Measurements from ENCODE around the gene KMT2B.

DNA sequence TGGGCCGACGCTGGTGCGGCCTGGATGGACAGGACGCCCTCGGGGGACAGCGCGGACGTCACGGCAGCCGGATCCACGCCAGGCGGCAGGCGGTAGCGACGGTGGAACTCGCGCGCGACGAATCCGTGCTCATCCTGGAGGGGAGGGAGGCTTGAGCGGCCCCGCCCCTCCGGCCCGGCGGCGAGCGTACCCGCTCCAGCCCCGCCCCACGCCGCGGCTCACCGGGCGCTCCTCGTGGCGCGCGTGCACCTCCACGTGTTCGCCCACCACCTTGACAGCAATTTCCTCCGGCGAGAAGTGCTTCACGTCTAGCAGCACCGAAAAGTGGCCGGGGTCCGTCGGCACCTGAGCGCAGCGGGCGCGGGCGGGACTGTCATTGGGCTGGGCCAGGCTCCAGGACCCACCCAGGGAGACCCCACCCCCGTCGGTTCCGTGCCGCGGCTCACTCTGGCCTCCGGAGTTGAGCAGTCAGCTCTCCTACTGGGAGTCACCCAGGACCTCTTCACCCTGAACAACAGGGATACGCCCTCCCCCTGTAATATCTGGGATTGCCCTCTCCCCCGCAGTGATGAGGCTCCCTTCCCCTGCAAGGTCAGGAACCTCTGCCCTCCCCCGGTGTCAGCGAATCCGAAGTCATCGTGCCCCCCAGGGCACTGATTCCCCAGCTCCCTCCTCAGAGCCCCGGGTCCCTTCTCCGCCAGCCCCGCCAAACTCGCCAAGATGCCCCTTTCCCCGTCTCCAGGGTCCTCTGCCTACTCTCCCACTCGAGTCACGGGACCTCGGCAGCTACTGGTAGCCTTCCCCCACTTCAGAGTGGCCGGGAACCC lies 38.0 kb downstream of the KMT2B start:
- TF ChIP-seq MLLT1 (IDR thresholded peaks at IDR 0.05) (no peak), MAFK (IDR thresholded peaks at IDR 0.05; ENCODE audit: low read length) (no peak), POLR2A (conservative IDR thresholded peaks at IDR 0.05) (no peak), MXI1 (IDR thresholded peaks at IDR 0.05; ENCODE audit: low read depth, low read length) (no peak), TRIM28 (IDR thresholded peaks at IDR 0.05) (no peak), SP1 (CRISPR knock-in tag; IDR thresholded peaks at IDR 0.05) (no peak), KAT8 (IDR thresholded peaks at IDR 0.05; ENCODE audit: low read depth) (no peak), ZNF197 (CRISPR knock-in tag; IDR thresholded peaks at IDR 0.05; ENCODE audit: low read depth) (no peak), SAP30 (IDR thresholded peaks at IDR 0.05; ENCODE audit: borderline replicate concordance, insufficient read depth, low read depth, low read length, poor library complexity, severe bottlenecking) (no peak), ESRRA (IDR thresholded peaks at IDR 0.05; ENCODE audit: borderline replicate concordance, low read depth) (no peak), ETV6 (IDR thresholded peaks at IDR 0.05; ENCODE audit: borderline replicate concordance in 1 of 2, low read depth in 2 of 2, low read length in 1 of 2) (no peak), ETV6 (CRISPR knock-in tag; IDR thresholded peaks at IDR 0.05; ENCODE audit: borderline replicate concordance) (no peak), EGR1 (conservative IDR thresholded peaks at IDR 0.05) (no peak)
- TF ChIP-seq, protein P1, sequence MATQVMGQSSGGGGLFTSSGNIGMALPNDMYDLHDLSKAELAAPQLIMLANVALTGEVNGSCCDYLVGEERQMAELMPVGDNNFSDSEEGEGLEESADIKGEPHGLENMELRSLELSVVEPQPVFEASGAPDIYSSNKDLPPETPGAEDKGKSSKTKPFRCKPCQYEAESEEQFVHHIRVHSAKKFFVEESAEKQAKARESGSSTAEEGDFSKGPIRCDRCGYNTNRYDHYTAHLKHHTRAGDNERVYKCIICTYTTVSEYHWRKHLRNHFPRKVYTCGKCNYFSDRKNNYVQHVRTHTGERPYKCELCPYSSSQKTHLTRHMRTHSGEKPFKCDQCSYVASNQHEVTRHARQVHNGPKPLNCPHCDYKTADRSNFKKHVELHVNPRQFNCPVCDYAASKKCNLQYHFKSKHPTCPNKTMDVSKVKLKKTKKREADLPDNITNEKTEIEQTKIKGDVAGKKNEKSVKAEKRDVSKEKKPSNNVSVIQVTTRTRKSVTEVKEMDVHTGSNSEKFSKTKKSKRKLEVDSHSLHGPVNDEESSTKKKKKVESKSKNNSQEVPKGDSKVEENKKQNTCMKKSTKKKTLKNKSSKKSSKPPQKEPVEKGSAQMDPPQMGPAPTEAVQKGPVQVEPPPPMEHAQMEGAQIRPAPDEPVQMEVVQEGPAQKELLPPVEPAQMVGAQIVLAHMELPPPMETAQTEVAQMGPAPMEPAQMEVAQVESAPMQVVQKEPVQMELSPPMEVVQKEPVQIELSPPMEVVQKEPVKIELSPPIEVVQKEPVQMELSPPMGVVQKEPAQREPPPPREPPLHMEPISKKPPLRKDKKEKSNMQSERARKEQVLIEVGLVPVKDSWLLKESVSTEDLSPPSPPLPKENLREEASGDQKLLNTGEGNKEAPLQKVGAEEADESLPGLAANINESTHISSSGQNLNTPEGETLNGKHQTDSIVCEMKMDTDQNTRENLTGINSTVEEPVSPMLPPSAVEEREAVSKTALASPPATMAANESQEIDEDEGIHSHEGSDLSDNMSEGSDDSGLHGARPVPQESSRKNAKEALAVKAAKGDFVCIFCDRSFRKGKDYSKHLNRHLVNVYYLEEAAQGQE (IDR thresholded peaks at IDR 0.05; ENCODE audit: borderline replicate concordance): no peak
- TF ChIP-seq, protein P1 (CRISPR knock-in tag; IDR thresholded peaks at IDR 0.05; ENCODE audit: low read depth): no peak
- TF ChIP-seq, protein P2, sequence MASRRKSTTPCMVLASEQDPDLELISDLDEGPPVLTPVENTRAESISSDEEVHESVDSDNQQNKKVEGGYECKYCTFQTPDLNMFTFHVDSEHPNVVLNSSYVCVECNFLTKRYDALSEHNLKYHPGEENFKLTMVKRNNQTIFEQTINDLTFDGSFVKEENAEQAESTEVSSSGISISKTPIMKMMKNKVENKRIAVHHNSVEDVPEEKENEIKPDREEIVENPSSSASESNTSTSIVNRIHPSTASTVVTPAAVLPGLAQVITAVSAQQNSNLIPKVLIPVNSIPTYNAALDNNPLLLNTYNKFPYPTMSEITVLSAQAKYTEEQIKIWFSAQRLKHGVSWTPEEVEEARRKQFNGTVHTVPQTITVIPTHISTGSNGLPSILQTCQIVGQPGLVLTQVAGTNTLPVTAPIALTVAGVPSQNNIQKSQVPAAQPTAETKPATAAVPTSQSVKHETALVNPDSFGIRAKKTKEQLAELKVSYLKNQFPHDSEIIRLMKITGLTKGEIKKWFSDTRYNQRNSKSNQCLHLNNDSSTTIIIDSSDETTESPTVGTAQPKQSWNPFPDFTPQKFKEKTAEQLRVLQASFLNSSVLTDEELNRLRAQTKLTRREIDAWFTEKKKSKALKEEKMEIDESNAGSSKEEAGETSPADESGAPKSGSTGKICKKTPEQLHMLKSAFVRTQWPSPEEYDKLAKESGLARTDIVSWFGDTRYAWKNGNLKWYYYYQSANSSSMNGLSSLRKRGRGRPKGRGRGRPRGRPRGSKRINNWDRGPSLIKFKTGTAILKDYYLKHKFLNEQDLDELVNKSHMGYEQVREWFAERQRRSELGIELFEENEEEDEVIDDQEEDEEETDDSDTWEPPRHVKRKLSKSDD (conservative IDR thresholded peaks at IDR 0.05; ENCODE audit: low read length): no peak

All from K562 (cell line).